ENCODE measurements around the gene RBBP8NL.

GRCh38 chr20:62421716-62421990 is 5.7 kb downstream of the RBBP8NL start:
- TF ChIP-seq CTCF (IDR thresholded peaks at IDR 0.05; ENCODE audit: low read length) (no peak), EZH2 (optimal IDR thresholded peaks at IDR 0.05; ENCODE audit: low read depth, low read length) (no peak)
